Caco-2 (cell line): Measurements from ENCODE around the gene COA1. TPM values are rescaled to one million over a fixed set of nuclear protein-coding genes. Genes with fewer than 3 reads are reported as not detected.

ENCODE experiments used
- BruUV-seq: library from RNA; stranded (reverse); fragments of 400-500 nt; replicated peaks from 2 replicates; lab custom pipeline; 2021; lab: Mats Ljungman, UMichigan
- CTCF ChIA-PET: fragments of 300-600 bp; sonication (Branson Sonifier 250); formaldehyde crosslinking; loops from one replicate; lab custom pipeline; 2022; ENCODE audit warnings: antibody characterized with exemption; lab: Charles Lee
- POLR2A ChIA-PET: fragments of 300-600 bp; sonication (Branson Sonifier 250); formaldehyde crosslinking; loops from one replicate; lab custom pipeline; 2022; ENCODE audit warnings: antibody characterized with exemption; lab: Charles Lee
- DNase-seq, 2 experiments: peaks; one replicate each; pipeline versions ENCODE4 v3.0.0 to v3.0.0-alpha.2; 2020 to 2022
- H3K27me3 ChIP-seq: replicated peaks from 2 replicates; pipeline ENCODE4 v1.6.0; 2011; ENCODE audit warnings: low read length; ENCODE audit not compliant: control insufficient read depth, insufficient read depth
- H3K36me3 ChIP-seq: 2 replicates; pipeline ENCODE4 v1.5.1; 2011; ENCODE audit warnings: low read length; ENCODE audit not compliant: control insufficient read depth, insufficient read depth
- H3K4me1 ChIP-seq: fragments of 250-450 bp; sonication (Bioruptor Pico); 2 replicates; pipeline ENCODE4 v1.5.1; 2020; ENCODE audit warnings: mild to moderate bottlenecking
- H3K4me3 ChIP-seq: 2 replicates; pipeline ENCODE4 v1.5.1; 2011; ENCODE audit warnings: low read depth, mild to moderate bottlenecking, control low read depth, low read length
- H3K9me3 ChIP-seq: fragments of 250-450 bp; sonication (Bioruptor Pico); 2 replicates; pipeline ENCODE4 v1.5.1; 2020; ENCODE audit warnings: mild to moderate bottlenecking, moderate library complexity
- H3K27ac Mint-ChIP-seq: one replicate; pipeline ENCODE4 v1.8.0; 2022; ENCODE audit warnings: mixed read lengths; ENCODE audit not compliant: unreplicated experiment
- H3K27me3 Mint-ChIP-seq: one replicate; pipeline ENCODE4 v1.8.0; 2022; ENCODE audit warnings: mixed read lengths; ENCODE audit not compliant: insufficient read depth, unreplicated experiment
- H3K36me3 Mint-ChIP-seq: one replicate; pipeline ENCODE4 v1.8.0; 2022; ENCODE audit warnings: mild to moderate bottlenecking, mixed read lengths; ENCODE audit not compliant: insufficient read depth, unreplicated experiment
- H3K4me1 Mint-ChIP-seq: one replicate; pipeline ENCODE4 v1.8.0; 2022; ENCODE audit warnings: low read depth, mixed read lengths; ENCODE audit not compliant: unreplicated experiment
- H3K4me3 Mint-ChIP-seq: one replicate; pipeline ENCODE4 v1.8.0; 2022; ENCODE audit warnings: mild to moderate bottlenecking, moderate library complexity, mixed read lengths; ENCODE audit not compliant: unreplicated experiment
- H3K9me3 Mint-ChIP-seq: one replicate; pipeline ENCODE4 v1.8.0; 2022; ENCODE audit warnings: mixed read lengths; ENCODE audit not compliant: unreplicated experiment
- CTCF ChIP-seq, 2 experiments: fragments of 200-600 bp in 1 of 2; IDR thresholded peaks; 1 replicate in 1 of 2; 2 replicates in 1 of 2; pipeline versions ENCODE4 v1.5.1 to v1.8.0; 2011 to 2022; ENCODE audit warnings: antibody characterized with exemption in 1 of 2, control low read depth in 1 of 2, inconsistent platforms in 1 of 2, low read depth in 1 of 2, low read length in 1 of 2, mild to moderate bottlenecking in 1 of 2, moderate library complexity in 1 of 2; ENCODE audit not compliant: insufficient read depth in 1 of 2, severe bottlenecking in 1 of 2, unreplicated experiment in 1 of 2
- intact Hi-C: fragments of 100-400 bp; cut with micrococcal nuclease; formaldehyde crosslinking; loops from one replicate; pipeline ENCODE4 v1.10.0; 2022; ENCODE audit not compliant: unreplicated experiment
- total RNA-seq: library from RNA; stranded (reverse); gene quantifications from 2 replicates; pipeline ENCODE4 v1.2.3, GENCODE V29; 2022

The COA1 gene
- total RNA-seq, 1 experiment from 2014 or later = 94.7 TPM

- H3K27me3 ChIP-seq = no peaks in the 10 kb centered on the region
- intact Hi-C loops = no loop called here
- ChIA-PET CTCF (no interaction called here), POLR2A (no interaction called here)
- no peak for DNase-seq
- Mint-ChIP-seq H3K9me3 (no peaks in the 10 kb centered on the region), H3K4me3 (no peak overlapping the region), H3K27me3 (peaks cover 5% of the 10 kb centered on the region), H3K4me1 (no peaks in the 10 kb centered on the region), H3K36me3 (no peaks in the 10 kb centered on the region), H3K27ac (no peak overlapping the region)
- H3K4me1 ChIP-seq = no peaks in the 10 kb centered on the region
- no peaks in the 10 kb centered on the region for H3K36me3 ChIP-seq
- no peaks in the 10 kb centered on the region for H3K9me3 ChIP-seq
- H3K4me3 ChIP-seq = no peak overlapping the region
- no peak for TF ChIP-seq CTCF (IDR thresholded peaks at IDR 0.05; ENCODE audit: insufficient read depth in 1 of 2, low read depth in 1 of 2, low read length in 1 of 2, severe bottlenecking in 1 of 2, unreplicated experiment in 1 of 2)
- no TSS peak for BruUV-seq
Observed at GRCh38 chr7:43749383-43749940, 20.1 kb upstream of the COA1 start.

DNA sequence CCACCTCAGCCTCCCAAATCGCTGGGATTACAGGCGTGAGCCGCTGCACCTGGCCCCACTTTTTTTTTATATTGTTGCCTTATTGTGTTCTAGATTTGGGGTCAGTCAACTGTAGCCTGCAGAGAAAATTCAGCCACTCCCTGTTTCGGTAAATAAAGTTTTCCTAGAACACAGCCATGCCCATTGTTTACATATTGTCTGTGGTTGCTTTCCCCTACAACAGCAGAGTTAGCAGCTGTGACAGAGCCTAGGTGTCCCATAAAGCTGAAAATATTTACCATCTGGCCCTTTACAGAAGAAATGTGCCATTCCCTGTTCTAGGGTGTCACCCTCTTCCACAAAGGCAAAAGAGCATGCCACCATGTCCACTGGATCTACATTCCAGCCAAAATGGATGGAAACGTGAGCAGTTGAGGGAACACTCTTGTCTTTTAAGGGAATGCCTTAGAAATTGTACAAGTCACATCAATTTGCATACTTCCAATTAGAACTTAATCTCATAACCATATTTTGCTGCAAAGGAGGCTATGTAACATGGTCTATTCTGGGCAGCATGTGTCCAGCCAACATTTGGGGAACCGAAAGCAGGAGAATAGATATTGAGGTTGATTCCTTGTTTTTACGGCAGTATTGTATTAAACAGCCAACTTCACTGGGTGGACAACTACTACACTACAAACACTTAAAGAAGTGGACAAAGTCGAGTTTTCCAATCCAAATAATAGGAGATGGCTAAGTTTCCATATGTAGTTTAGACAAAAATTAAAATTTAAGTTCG lies 18.2 kb upstream of the COA1 start:
- H3K27me3 Mint-ChIP-seq = peaks cover 5% of the 10 kb centered on the region
- Histone ChIP-seq H3K36me3 (no peaks in the 10 kb centered on the region), H3K4me3 (no peak overlapping the region), H3K9me3 (no peaks in the 10 kb centered on the region), H3K27me3 (no peaks in the 10 kb centered on the region), H3K4me1 (no peaks in the 10 kb centered on the region)
- H3K4me1 Mint-ChIP-seq = no peaks in the 10 kb centered on the region
- no TSS peak for BruUV-seq
- no peak overlapping the region for H3K4me3 Mint-ChIP-seq
- no peak for DNase-seq
- ChIA-PET CTCF (no interaction called here), POLR2A (no interaction called here)
- no peak for TF ChIP-seq CTCF (IDR thresholded peaks at IDR 0.05; ENCODE audit: insufficient read depth in 1 of 2, low read depth in 1 of 2, low read length in 1 of 2, severe bottlenecking in 1 of 2, unreplicated experiment in 1 of 2)
- H3K27ac Mint-ChIP-seq = no peak overlapping the region
- intact Hi-C loops = no loop called here
- no peaks in the 10 kb centered on the region for H3K36me3 Mint-ChIP-seq
- no peaks in the 10 kb centered on the region for H3K9me3 Mint-ChIP-seq

- CTCF ChIA-PET = interaction anchor here (0.6 kb wide), 1 partner anchor 8 kb away, joined by 3 read pairs; no protein-coding TSS in a partner anchor
- intact Hi-C loops = no loop called here
- Mint-ChIP-seq H3K27me3 (peaks cover 5% of the 10 kb centered on the region), H3K36me3 (no peaks in the 10 kb centered on the region), H3K4me1 (no peaks in the 10 kb centered on the region), H3K4me3 (no peak overlapping the region), H3K27ac (no peak overlapping the region), H3K9me3 (peaks cover 10% of the 10 kb centered on the region)
- no peak for DNase-seq
- Histone ChIP-seq H3K27me3 (no peaks in the 10 kb centered on the region), H3K36me3 (no peaks in the 10 kb centered on the region), H3K4me1 (no peaks in the 10 kb centered on the region), H3K9me3 (no peaks in the 10 kb centered on the region), H3K4me3 (no peak overlapping the region)
- no peak for TF ChIP-seq CTCF (IDR thresholded peaks at IDR 0.05; ENCODE audit: insufficient read depth in 1 of 2, low read depth in 1 of 2, low read length in 1 of 2, severe bottlenecking in 1 of 2, unreplicated experiment in 1 of 2)
- BruUV-seq = no TSS peak
- POLR2A ChIA-PET = no interaction called here
Observed at GRCh38 chr7:43742692-43743091, 13.4 kb upstream of the COA1 start.
